Measurements from ENCODE around the gene MUC2. TPM values are rescaled to one million over a fixed set of nuclear protein-coding genes. Genes with fewer than 3 reads are reported as not detected.

The MUC2 gene
- total RNA-seq, 1 donor from 2014 or later = under 0.01 TPM

- DNase-seq = no peak
These were observed 13.6 kb downstream of the MUC2 start for GRCh38 chr11:1087961-1088926.

- DNase-seq = no peak
These were observed 14.5 kb downstream of the MUC2 start for GRCh38 chr11:1088927-1089737.

DNA sequence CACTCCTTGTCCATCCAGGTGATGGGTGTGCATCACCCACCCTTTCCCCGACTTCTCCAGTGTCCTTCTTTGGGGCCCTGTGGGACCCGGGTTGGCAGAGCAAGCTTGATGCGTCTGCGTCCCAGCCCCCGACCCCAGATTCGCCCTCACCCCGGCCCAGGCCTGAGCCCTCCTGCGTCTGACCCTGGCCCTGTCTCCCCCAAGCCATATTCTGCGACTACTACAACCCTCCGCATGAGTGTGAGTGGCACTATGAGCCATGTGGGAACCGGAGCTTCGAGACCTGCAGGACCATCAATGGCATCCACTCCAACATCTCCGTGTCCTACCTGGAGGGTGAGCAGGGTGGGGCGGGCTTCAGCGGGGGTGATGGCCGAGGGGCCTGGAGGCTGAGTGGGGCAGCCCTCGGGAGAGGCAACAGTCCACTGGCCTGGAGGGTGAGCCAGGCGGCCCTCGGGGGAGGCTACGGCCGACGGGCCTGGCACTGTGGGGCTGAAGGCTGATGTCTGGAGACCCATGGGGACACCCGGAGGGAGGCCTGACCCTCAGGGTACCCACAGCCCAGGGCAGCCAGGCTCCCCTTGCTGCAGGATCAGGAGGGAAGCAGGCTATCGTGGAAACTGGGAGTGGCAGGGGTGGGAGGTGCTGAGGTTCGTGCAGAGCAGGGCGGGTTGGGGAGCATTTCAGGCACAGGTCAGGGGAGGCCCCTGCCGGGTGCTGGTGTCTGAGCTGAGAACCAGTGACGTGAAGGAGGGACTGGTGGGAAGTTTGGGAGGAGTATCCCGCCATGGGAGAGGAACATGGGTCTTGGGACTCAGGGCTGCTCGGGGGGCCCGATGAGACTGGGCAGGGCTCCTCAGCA, 15.3 kb downstream of the MUC2 start:
- DNase-seq = no peak

DNA sequence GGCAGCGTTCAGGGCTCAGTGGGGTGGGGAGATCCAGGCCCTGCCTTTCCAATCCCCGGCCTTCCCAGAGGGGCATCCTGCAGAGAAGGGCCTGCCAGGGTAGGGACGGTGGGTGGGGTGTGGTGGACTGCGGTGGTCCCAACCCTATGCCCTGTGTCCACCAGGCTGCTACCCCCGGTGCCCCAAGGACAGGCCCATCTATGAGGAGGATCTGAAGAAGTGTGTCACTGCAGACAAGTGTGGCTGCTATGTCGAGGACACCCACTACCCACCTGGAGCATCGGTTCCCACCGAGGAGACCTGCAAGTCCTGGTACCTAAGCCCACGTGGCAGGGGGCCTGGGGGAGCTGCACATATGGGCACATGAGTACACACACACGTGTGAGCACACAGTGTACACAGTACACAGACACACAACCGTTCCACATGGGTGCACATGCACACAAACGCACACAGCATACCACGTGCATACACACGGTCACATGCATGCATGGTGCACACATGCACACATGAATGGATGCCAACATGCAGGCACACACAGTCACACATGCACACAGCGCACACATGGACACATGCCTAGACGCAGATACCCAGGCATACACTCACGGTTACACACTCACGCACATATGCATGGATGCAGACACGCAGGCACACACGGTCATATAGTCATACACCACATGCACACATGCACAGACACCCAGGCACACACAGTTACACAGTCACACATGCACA, 16.1 kb downstream of the MUC2 start:
- DNase-seq = no peak

DNA sequence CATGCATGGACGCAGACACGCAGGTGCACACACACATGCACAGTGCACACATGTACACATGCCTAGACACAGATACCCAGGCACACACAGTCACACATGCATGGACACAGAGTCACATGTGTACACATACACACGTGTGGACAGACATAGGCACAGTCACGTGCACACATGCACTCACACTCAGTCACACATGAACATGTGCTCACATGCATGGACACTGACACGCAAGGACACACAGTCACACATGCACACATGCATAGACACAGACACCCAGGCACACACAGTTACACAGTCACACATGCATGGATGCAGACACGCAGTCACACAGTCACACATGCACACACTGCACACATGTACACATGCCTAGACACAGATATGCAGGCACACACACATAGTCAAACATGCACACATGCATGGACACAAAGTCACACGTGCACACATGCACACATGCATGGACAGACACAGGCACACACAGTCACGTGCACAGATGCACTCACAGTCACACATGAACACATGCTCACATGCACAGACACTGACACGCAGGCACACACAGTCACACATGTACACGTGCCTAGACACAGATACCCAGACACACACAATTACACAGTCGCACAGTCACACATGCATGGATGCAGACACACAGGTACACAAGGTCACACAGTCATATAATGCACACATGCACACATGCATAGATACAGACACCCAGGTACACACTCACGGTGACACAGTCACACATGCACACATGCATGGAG, 16.8 kb downstream of the MUC2 start:
- no peak for DNase-seq

GRCh38 chr11:1092145-1092670, 17.5 kb downstream of the MUC2 start:
- no peak for DNase-seq

DNA sequence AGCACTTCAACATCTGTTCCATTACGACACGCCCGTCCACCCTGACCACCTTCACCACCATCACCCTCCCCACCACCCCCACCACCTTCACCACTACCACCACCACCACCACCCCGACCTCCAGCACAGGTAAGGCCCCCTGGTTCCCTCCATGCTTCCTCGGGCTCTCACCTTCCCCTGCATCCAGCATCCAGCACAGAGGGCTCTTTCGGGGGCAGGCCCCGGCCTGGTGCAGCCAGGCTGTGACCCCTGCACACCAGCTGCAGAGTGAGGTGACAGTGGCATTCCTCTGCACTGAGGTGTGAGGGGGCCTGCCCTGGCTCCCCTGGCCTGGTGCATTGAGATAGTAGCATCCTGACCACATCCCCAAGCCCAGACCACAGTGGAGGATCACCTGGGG, 18.2 kb downstream of the MUC2 start:
- no peak for DNase-seq

DNA sequence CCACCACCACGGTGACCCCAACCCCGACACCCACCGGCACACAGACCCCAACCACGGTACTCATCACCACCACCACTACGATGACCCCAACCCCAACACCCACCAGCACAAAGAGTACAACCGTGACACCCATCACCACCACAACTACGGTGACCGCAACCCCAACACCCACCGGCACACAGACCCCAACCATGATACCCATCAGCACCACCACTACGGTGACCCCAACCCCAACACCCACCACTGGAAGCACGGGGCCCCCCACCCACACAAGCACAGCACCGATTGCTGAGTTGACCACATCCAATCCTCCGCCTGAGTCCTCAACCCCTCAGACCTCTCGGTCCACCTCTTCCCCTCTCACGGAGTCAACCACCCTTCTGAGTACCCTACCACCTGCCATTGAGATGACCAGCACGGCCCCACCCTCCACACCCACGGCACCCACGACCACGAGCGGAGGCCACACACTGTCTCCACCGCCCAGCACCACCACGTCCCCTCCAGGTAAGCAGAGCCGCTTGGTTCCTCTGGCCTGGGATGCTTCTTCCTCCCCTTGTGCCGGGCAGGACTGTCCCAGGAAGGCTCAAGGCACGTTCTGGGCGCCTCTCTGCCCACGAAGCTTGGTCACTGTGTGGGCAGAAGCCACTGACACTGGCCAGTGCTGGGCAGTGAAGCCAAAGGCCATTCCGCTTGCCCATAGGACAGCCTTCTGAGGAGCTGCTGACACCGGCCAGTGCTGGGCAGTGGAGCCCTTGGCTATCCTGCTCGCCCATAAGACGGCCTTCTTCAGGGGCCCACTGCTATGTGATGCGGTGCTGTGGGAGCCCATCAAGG, 25.1 kb downstream of the MUC2 start:
- no peak for DNase-seq

DNA sequence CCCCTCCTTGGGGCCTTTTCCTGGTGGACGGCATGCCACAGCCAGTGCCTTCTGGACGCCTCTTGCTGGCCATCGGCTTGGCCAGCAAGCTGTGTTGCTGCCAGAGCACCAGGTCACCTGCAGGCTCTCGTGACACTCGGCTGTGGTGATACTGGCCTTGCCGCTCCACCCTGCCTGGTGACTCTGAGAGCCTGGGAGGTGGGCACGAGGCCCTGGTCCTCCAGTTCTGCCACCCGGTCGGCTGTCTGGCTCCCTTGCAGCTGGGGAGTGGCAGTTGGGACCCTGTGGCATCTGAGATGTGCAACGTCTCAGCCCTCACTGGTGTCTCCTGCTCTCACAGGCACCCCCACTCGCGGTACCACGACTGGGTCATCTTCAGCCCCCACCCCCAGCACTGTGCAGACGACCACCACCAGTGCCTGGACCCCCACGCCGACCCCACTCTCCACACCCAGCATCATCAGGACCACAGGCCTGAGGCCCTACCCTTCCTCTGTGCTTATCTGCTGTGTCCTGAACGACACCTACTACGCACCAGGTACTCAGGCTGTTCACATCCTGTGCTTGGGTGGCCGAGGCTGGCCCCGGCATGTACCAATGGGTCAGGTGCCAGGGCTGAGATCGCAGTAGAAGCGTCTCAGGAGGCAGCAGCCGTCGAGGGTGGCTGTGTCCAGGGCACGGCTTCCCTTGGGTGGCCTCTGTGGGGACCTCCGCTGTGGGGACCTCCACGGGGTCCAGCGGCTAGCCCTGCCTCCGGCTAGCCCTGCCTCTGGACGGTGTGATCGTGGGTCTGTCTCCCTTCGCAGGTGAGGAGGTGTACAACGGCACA, 26.0 kb downstream of the MUC2 start:
- DNase-seq = no peak

DNA sequence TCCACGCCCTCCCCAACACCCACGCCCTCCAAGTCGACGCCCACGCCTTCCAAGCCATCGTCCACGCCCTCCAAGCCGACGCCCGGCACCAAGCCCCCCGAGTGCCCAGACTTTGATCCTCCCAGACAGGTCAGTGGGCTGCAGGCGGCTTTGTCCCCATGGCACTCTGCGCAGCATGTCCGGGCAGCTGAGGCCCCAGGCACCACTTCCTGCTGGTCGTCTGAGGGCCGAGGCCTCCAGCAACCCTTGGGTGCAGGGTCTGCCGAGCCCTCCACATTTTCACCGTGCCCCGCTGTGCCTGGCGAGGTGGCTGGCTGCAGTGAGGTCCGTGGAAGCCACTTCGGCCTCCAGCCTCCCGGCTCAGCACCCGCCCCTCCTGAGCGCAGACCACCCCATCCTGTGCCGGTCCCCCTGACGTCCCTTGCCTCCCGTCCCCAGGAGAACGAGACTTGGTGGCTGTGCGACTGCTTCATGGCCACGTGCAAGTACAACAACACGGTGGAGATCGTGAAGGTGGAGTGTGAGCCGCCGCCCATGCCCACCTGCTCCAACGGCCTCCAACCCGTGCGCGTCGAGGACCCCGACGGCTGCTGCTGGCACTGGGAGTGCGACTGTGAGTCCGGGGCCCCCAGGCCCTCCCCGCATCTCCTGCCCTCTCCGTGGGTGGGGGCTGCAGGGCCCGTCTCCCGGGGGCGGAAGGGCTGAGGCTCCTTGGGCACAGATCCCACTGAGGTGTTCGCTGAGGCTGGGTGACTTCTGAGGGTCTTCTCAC, 26.8 kb downstream of the MUC2 start:
- no peak for DNase-seq

DNA sequence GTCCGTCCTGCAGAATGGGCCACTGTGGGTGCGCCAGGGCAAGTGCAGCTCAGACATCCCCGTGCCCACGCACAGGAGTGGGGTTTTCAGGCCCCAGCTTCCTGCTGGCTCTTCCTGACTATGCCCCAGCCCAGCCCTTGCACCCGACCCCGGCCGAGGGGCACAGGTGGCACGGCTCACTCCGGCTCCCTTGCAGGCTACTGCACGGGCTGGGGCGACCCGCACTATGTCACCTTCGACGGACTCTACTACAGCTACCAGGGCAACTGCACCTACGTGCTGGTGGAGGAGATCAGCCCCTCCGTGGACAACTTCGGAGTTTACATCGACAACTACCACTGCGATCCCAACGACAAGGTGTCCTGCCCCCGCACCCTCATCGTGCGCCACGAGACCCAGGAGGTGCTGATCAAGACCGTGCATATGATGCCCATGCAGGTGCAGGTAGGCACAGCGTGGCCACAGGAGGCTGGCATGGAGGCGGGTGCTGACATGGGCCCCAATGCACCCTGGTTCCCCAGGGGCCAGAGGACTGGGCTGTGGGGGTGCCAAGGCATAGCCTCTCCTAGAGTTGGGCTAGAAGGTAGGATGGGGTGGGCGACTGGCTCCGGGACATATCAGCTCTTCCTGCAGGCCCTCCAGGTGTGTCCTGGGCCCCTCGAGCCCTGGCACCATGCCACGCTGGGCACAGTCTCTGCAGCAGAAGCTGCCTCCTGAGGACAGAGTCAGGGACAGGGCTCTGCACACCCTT, 27.7 kb downstream of the MUC2 start:
- DNase-seq = no peak

DNA sequence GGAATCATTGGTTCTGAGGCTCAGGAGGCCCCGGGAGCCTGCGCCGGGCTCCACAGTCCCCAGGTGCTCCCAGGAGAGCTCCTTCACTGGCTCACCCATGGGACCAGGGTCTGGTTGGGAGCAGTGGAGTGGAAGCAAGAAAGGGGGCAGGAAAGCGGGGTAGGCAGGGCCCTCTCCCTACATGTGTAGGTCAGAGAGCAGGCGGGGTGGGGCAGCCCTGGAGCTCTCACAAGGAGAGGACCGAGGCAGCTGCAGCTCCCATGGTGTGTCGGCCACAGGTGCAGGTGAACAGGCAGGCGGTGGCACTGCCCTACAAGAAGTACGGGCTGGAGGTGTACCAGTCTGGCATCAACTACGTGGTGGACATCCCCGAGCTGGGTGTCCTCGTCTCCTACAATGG, 28.3 kb downstream of the MUC2 start:
- DNase-seq = no peak

DNA sequence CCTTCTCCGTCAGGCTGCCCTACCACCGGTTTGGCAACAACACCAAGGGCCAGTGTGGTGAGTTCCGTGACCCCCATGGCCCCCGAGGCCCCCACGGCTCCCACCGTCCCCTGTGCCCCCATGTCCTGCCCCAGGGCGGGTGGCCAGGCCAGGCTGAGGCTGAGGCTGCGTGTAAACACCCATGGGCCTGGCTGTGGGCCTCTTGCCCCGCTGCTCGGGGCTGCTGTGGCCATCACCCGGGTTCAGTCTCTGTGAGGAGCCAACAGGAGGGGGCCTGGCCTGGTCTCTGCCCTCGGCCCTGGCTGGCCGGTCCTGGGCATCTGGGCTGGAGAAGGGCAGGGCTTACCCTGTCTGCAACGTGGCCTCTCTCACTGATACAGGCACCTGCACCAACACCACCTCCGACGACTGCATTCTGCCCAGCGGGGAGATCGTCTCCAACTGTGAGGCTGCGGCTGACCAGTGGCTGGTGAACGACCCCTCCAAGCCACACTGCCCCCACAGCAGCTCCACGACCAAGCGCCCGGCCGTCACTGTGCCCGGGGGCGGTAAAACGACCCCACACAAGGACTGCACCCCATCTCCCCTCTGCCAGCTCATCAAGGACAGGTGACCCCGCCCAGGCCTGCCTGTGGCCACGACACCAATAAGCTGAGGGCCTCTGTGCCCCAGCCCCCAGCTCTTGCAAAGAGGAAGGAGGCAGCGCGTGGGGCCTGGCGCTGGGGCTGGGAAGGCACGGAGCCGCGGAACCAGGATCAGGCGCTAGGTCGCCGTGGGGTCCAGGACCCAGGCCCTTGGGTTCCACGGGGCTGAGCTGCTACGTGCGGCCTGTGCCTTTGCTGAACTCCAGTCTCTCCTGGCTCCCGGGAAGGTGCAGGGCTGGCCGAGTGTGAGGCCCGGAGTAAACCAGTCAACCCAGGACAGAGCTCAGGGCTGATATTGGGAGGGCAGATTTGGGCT, 29.0 kb downstream of the MUC2 start:
- no peak for DNase-seq

- DNase-seq = no peak
These were observed 29.9 kb downstream of the MUC2 start for GRCh38 chr11:1104411-1105182.

GRCh38 chr11:1105183-1105565, 30.5 kb downstream of the MUC2 start:
- no peak for DNase-seq

Measured in skin of body (tissue), 2 donors.